ENCODE measurements around the gene GAB1. TPM values are rescaled to one million over a fixed set of nuclear protein-coding genes. Genes with fewer than 3 reads are reported as not detected.
A peak's percentile ranks its signal among the peaks of the same experiment; 100 is the strongest.

The GAB1 gene
- total and polyA plus RNA-seq, 2 of the 13 experiments (the other 11 are each of a cell fraction or from before 2014, with no cell fraction given) = 8.7 to 14.7 TPM

DNA sequence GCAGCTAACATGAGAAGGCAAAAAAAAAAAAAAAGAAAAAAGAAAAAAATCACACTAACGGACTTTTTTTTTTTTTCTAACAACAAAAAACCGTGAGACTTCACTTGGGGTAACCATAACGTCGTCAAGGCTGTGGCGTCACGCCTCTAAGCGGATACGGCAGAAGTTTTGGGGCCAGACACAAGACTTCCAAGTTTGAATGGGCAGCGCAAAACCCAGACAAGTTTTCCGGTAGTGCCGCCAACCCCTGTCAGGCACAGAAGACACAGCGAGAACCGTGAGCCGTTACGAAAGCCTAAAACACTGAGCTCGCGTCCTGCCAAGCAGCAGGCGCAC, 176.3 kb downstream of the GAB1 start (continued):
- TF ChIP-seq ARNT2 (CRISPR knock-in tag; IDR thresholded peaks at IDR 0.05; ENCODE audit: low read depth) = no peak
- TF ChIP-seq SNRNP70 (IDR thresholded peaks at IDR 0.05; ENCODE audit: low read depth, low read length) = no peak
- TF ChIP-seq EP300 (IDR thresholded peaks at IDR 0.05; ENCODE audit: low read depth in 2 of 2, low read length in 2 of 2) = no peak
- no peak for TF ChIP-seq EP300 (CRISPR knock-in tag; IDR thresholded peaks at IDR 0.05; ENCODE audit: borderline replicate concordance)
- no peak for TF ChIP-seq ZNF331 (CRISPR knock-in tag; IDR thresholded peaks at IDR 0.05)
- TF ChIP-seq MLX (CRISPR knock-in tag; IDR thresholded peaks at IDR 0.05) = no peak
- no peak for TF ChIP-seq MLLT10 (CRISPR knock-in tag; IDR thresholded peaks at IDR 0.05)
- peak; percentile 93 for TF ChIP-seq ZBTB21 (CRISPR knock-in tag; IDR thresholded peaks at IDR 0.05)
- no peak for TF ChIP-seq ZNF598 (CRISPR knock-in tag; IDR thresholded peaks at IDR 0.05; ENCODE audit: borderline replicate concordance)
- TF ChIP-seq ZNF761 (CRISPR knock-in tag; conservative IDR thresholded peaks at IDR 0.05) = no peak
- TF ChIP-seq KMT2A (CRISPR knock-in tag; IDR thresholded peaks at IDR 0.05) = no peak
- TF ChIP-seq, protein P1, sequence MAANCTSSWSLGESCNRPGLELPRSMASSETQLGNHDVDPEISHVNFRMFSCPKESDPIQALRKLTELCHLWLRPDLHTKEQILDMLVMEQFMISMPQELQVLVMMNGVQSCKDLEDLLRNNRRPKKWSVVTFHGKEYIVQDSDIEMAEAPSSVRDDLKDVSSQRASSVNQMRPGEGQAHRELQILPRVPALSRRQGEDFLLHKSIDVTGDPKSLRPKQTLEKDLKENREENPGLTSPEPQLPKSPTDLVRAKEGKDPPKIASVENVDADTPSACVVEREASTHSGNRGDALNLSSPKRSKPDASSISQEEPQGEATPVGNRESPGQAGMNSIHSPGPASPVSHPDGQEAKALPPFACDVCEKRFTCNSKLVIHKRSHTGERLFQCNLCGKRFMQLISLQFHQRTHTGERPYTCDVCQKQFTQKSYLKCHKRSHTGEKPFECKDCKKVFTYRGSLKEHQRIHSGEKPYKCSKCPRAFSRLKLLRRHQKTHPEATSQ (CRISPR knock-in tag; IDR thresholded peaks at IDR 0.05; ENCODE audit: borderline replicate concordance) = peak; percentile 67; the same call in 1 of the 2 replicates
- TF ChIP-seq RARA (CRISPR knock-in tag; IDR thresholded peaks at IDR 0.05) = no peak
- TF ChIP-seq ZFY (CRISPR knock-in tag; IDR thresholded peaks at IDR 0.05) = no peak
- 0 out of 2 replicates have a peak, but pooled peaks have one; percentile 10 for TF ChIP-seq GATAD2A (CRISPR knock-in tag; IDR thresholded peaks at IDR 0.05)
- no peak for TF ChIP-seq SNAPC5 (CRISPR knock-in tag; IDR thresholded peaks at IDR 0.05; ENCODE audit: borderline replicate concordance)
- TF ChIP-seq ZFP82 (CRISPR knock-in tag; IDR thresholded peaks at IDR 0.05; ENCODE audit: borderline replicate concordance) = 0 out of 2 replicates have a peak, but pooled peaks have one; percentile 2
- no peak for TF ChIP-seq ZNF556 (CRISPR knock-in tag; IDR thresholded peaks at IDR 0.05; ENCODE audit: borderline replicate concordance)
- 0 out of 2 replicates have a peak, but pooled peaks have one; percentile 16 for TF ChIP-seq ZHX1 (CRISPR knock-in tag; IDR thresholded peaks at IDR 0.05; ENCODE audit: low read depth)
- TF ChIP-seq ZNF296 (CRISPR knock-in tag; conservative IDR thresholded peaks at IDR 0.05) = no peak
- no peak; the same call in 1 of the 2 replicates for TF ChIP-seq YEATS4 (CRISPR knock-in tag; IDR thresholded peaks at IDR 0.05; ENCODE audit: borderline replicate concordance)
- 0 out of 2 replicates have a peak, but pooled peaks have one; percentile 26 for TF ChIP-seq IRX3 (CRISPR knock-in tag; IDR thresholded peaks at IDR 0.05; ENCODE audit: borderline replicate concordance, low read depth)
- TF ChIP-seq ZNF746 (CRISPR knock-in tag; IDR thresholded peaks at IDR 0.05) = no peak
